PC-3 (cell line): ENCODE measurements around the gene NEGR1.

Source experiments
- CTCF ChIP-seq: fragments of 300-600 bp; sonication (generic); conservative IDR thresholded peaks from 2 replicates; pipeline ENCODE4 v1.5.1; 2017; ENCODE audit warnings: antibody characterized with exemption, low read depth, mild to moderate bottlenecking, low read length
- EZH2 ChIP-seq: fragments of 300-600 bp; sonication (generic); IDR thresholded peaks from one replicate; pipeline ENCODE4 v1.6.1; 2017; ENCODE audit warnings: antibody characterized with exemption, mild to moderate bottlenecking, low read length; ENCODE audit not compliant: unreplicated experiment
- EZH2phosphoT487 ChIP-seq: fragments of 300-600 bp; sonication (generic); IDR thresholded peaks from 2 replicates; pipeline ENCODE4 v1.6.1; 2018; ENCODE audit warnings: mild to moderate bottlenecking, antibody characterized with exemption, low read length, borderline replicate concordance

GRCh38 chr1:71788113-71788512 is 494.2 kb downstream of the NEGR1 start:
- no peak for TF ChIP-seq CTCF
- no peak for TF ChIP-seq EZH2
- no peak for TF ChIP-seq EZH2phosphoT487
